Prostate gland (tissue), 2 donors: ENCODE measurements around the gene RRP8.

Experiments used
- POLR2A ChIP-seq: fragments of 450-650 bp; IDR thresholded peaks from one replicate; pipeline ENCODE4 v1.6.1; 2016; ENCODE audit warnings: antibody characterized with exemption, mild to moderate bottlenecking
- TF ChIP-seq, protein P1 (sequence below), 4 experiments: fragments of 200-600 bp in 2 of 4; fragments of 450-650 bp in 2 of 4; sonication (generic) in 2 of 4; IDR thresholded peaks; 1 replicate in 3 of 4; 2 replicates in 1 of 4; pipeline ENCODE4 v1.5.1; 2016 to 2019; ENCODE audit warnings: antibody characterized with exemption in 4 of 4, mild to moderate bottlenecking in 2 of 4, moderate library complexity in 2 of 4

DNA sequence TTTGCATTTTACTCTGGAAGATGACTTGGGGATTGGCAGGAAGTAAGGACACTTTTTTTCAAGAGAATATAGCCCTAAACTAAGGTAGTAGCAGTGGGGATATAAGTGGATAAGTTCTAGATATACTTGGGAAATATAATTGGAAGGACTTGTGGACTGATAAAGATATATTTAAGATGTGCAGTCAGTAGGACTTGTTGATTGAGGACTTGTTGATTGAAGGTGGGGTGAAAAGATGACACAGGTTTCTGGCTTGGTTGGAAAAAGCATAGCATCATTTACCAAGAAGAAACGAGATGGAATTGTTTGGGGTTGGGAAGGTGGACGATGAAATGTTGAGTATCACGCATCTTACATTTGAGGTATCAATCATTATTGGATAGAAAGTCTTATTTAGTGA, 10.1 kb upstream of the RRP8 start:
- TF ChIP-seq, protein P1, sequence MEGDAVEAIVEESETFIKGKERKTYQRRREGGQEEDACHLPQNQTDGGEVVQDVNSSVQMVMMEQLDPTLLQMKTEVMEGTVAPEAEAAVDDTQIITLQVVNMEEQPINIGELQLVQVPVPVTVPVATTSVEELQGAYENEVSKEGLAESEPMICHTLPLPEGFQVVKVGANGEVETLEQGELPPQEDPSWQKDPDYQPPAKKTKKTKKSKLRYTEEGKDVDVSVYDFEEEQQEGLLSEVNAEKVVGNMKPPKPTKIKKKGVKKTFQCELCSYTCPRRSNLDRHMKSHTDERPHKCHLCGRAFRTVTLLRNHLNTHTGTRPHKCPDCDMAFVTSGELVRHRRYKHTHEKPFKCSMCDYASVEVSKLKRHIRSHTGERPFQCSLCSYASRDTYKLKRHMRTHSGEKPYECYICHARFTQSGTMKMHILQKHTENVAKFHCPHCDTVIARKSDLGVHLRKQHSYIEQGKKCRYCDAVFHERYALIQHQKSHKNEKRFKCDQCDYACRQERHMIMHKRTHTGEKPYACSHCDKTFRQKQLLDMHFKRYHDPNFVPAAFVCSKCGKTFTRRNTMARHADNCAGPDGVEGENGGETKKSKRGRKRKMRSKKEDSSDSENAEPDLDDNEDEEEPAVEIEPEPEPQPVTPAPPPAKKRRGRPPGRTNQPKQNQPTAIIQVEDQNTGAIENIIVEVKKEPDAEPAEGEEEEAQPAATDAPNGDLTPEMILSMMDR (IDR thresholded peaks at IDR 0.05) = no peak
- no peak for TF ChIP-seq POLR2A
